ENCODE data around the gene METAP1. TPM values are rescaled to one million over a fixed set of nuclear protein-coding genes. Genes with fewer than 3 reads are reported as not detected.
"Not testable (repeated sequence)": the region's sequence is repeated elsewhere in the genome, so short reads cannot be mapped to it uniquely, and the experiment has no call there.

Gene METAP1
- total and polyA plus RNA-seq, 2 donors (not counting 1 experiment from before 2014, with no cell fraction given), result 20.4 to 40.0 TPM

DNA sequence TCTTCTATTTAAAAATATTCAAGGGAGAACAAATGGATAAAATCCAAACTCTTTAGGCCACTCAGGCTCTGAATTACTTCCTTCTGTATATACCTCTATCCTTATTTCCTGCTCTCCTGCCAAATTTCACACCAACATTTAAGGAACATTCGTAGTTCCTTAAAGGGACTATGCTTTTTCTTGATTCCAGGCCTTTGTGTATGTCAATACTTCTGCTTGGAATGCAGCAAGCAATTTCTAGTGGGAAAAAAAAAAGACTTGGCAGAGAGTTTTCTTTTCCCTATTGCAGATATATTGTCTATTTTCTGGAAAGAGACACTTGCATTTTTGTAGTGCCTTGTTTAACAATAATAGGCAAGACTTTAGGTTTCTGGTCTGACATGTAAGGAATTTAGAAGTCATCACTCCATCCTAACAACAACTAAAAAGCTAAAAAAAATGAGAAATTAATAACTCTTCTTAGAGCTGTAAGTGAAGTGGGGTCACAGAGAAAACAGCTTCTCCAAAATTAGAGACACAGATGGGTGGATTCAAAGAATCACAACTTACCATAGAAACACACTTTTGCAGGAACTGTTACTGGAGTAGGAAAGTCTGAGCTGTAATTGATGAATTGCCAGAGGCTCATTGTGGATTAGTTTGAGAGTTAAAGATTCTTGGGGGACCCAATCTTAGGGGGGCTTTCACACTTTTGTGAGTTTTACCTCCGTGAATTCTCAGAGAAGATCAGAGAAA, 95.1 kb downstream of the METAP1 start:
- Histone ChIP-seq H3K4me3 (ENCODE audit: control extremely low read depth in 1 of 5, extremely low read depth in 1 of 5, insufficient read depth in 1 of 5, low read depth in 2 of 5, low read length in 4 of 5) (no peak overlapping the region), H3K36me3 (replicated peaks in 1 of 2; ENCODE audit: control extremely low read depth in 1 of 2, control insufficient read depth in 1 of 2, extremely low read depth in 1 of 2, insufficient read depth in 2 of 2, low read length in 1 of 2) (no peaks in the 10 kb centered on the region), H3K9ac (ENCODE audit: low read length) (no peak overlapping the region), H3K4me2 (replicated peaks; ENCODE audit: low read depth, low read length, poor library complexity, severe bottlenecking) (no peak overlapping the region), H4K20me1 (ENCODE audit: control insufficient read depth, insufficient read depth, low read length, poor library complexity, severe bottlenecking) (no peaks in the 10 kb centered on the region), H3K27me3 (replicated peaks in 1 of 4; ENCODE audit: control extremely low read depth in 1 of 4, control insufficient read depth in 3 of 4, insufficient read depth in 4 of 4, low read length in 3 of 4) (no peaks in the 10 kb centered on the region), H3K79me2 (ENCODE audit: control insufficient read depth, insufficient read depth, low read length) (peaks cover 47% of the 10 kb centered on the region), H3K27ac (ENCODE audit: low read length in 2 of 2) (no peak overlapping the region), H3K9me3 (ENCODE audit: control extremely low read depth in 1 of 3, control insufficient read depth in 2 of 3, insufficient read depth in 1 of 3, low read length in 2 of 3) (no peaks in the 10 kb centered on the region), H3K4me1 (ENCODE audit: control insufficient read depth in 2 of 2, insufficient read depth in 2 of 2, low read length in 2 of 2) (peaks cover 15 to 25% of the 10 kb centered on the region in 2 donors), H2AFZ (ENCODE audit: insufficient read depth, low read depth, low read length, poor library complexity, severe bottlenecking) (no peak overlapping the region)
- DNase-seq (no peak), ATAC-seq (ENCODE audit: low read depth) (no peak)
- TF ChIP-seq, protein P1, sequence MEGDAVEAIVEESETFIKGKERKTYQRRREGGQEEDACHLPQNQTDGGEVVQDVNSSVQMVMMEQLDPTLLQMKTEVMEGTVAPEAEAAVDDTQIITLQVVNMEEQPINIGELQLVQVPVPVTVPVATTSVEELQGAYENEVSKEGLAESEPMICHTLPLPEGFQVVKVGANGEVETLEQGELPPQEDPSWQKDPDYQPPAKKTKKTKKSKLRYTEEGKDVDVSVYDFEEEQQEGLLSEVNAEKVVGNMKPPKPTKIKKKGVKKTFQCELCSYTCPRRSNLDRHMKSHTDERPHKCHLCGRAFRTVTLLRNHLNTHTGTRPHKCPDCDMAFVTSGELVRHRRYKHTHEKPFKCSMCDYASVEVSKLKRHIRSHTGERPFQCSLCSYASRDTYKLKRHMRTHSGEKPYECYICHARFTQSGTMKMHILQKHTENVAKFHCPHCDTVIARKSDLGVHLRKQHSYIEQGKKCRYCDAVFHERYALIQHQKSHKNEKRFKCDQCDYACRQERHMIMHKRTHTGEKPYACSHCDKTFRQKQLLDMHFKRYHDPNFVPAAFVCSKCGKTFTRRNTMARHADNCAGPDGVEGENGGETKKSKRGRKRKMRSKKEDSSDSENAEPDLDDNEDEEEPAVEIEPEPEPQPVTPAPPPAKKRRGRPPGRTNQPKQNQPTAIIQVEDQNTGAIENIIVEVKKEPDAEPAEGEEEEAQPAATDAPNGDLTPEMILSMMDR (IDR thresholded peaks at IDR 0.05), result no peak
- no peak for TF ChIP-seq EZH2 (IDR thresholded peaks at IDR 0.05; ENCODE audit: borderline replicate concordance, insufficient read depth, low read depth, low read length, poor library complexity, severe bottlenecking)
- H3K27me3 Mint-ChIP-seq, result no peaks in the 10 kb centered on the region
- peak overlapping the region; percentile 64 for H3K4me3 Mint-ChIP-seq
- H3K9me3 Mint-ChIP-seq (ENCODE audit: insufficient read depth), result no peaks in the 10 kb centered on the region
- intact Hi-C loops (cut with micrococcal nuclease), result no loop called here
- WGBS (ENCODE audit: insufficient coverage), result no CpG with 5 or more reads among the region's 2 CpGs
- ChIA-PET CTCF (interaction anchor here (1.2 kb wide), 1 partner anchor 153 kb away, joined by 4 read pairs; no protein-coding TSS in a partner anchor), POLR2A (no interaction called here)
- peaks cover 40% of the 10 kb centered on the region for H3K4me1 Mint-ChIP-seq
- H3K27ac Mint-ChIP-seq, result peak overlapping the region; percentile 76

DNA sequence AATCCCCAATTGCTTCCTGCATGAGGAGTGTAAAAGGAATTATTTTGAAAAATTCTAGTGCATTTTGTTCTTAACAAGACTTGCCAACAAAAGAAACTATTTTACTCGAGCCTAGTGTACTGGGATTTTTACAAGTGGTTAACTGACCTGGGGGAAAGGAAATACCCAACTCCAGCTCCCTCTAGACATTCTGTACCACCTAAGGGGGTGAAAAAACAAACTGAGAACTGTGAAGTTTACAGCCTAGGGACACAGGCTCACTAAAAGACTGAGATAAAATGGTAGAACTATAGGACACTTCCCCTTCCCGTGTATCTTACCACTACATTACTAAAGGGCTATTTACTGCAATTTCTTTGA, 95.7 kb downstream of the METAP1 start:
- no peaks in the 10 kb centered on the region for H3K9me3 Mint-ChIP-seq (ENCODE audit: insufficient read depth)
- no CpG with 5 or more reads among the region's 2 CpGs for WGBS (ENCODE audit: insufficient coverage)
- ChIA-PET POLR2A (no interaction called here), CTCF (interaction anchor here (1.2 kb wide), 1 partner anchor 153 kb away, joined by 4 read pairs; no protein-coding TSS in a partner anchor)
- peaks cover 15 to 25% of the 10 kb centered on the region in 2 donors for H3K4me1 ChIP-seq (ENCODE audit: control insufficient read depth in 2 of 2, insufficient read depth in 2 of 2, low read length in 2 of 2)
- no peak overlapping the region for H3K4me3 Mint-ChIP-seq
- H3K79me2 ChIP-seq (ENCODE audit: control insufficient read depth, insufficient read depth, low read length), result peaks cover 46% of the 10 kb centered on the region
- H3K9ac ChIP-seq (ENCODE audit: low read length), result no peak overlapping the region
- DNase-seq, result no peak
- no peak overlapping the region for H3K4me3 ChIP-seq (ENCODE audit: control extremely low read depth in 1 of 5, extremely low read depth in 1 of 5, insufficient read depth in 1 of 5, low read depth in 2 of 5, low read length in 4 of 5)
- TF ChIP-seq, protein P1 (IDR thresholded peaks at IDR 0.05), result no peak
- no peak for TF ChIP-seq EZH2 (IDR thresholded peaks at IDR 0.05; ENCODE audit: borderline replicate concordance, insufficient read depth, low read depth, low read length, poor library complexity, severe bottlenecking)
- H4K20me1 ChIP-seq (ENCODE audit: control insufficient read depth, insufficient read depth, low read length, poor library complexity, severe bottlenecking), result no peaks in the 10 kb centered on the region
- H3K36me3 ChIP-seq (replicated peaks in 1 of 2; ENCODE audit: control extremely low read depth in 1 of 2, control insufficient read depth in 1 of 2, extremely low read depth in 1 of 2, insufficient read depth in 2 of 2, low read length in 1 of 2), result no peaks in the 10 kb centered on the region
- peaks cover 38% of the 10 kb centered on the region for H3K4me1 Mint-ChIP-seq
- no peak overlapping the region for H3K4me2 ChIP-seq (replicated peaks; ENCODE audit: low read depth, low read length, poor library complexity, severe bottlenecking)
- ATAC-seq (ENCODE audit: low read depth), result no peak
- H3K27ac ChIP-seq (ENCODE audit: low read length in 2 of 2), result no peak overlapping the region
- H3K9me3 ChIP-seq (ENCODE audit: control extremely low read depth in 1 of 3, control insufficient read depth in 2 of 3, insufficient read depth in 1 of 3, low read length in 2 of 3), result no peaks in the 10 kb centered on the region
- no peaks in the 10 kb centered on the region for H3K27me3 Mint-ChIP-seq
- H3K27me3 ChIP-seq (replicated peaks in 1 of 4; ENCODE audit: control extremely low read depth in 1 of 4, control insufficient read depth in 3 of 4, insufficient read depth in 4 of 4, low read length in 3 of 4), result no peaks in the 10 kb centered on the region
- no peak overlapping the region for H2AFZ ChIP-seq (ENCODE audit: insufficient read depth, low read depth, low read length, poor library complexity, severe bottlenecking)
- H3K27ac Mint-ChIP-seq, result no peak overlapping the region
- intact Hi-C loops (cut with micrococcal nuclease), result no loop called here

DNA sequence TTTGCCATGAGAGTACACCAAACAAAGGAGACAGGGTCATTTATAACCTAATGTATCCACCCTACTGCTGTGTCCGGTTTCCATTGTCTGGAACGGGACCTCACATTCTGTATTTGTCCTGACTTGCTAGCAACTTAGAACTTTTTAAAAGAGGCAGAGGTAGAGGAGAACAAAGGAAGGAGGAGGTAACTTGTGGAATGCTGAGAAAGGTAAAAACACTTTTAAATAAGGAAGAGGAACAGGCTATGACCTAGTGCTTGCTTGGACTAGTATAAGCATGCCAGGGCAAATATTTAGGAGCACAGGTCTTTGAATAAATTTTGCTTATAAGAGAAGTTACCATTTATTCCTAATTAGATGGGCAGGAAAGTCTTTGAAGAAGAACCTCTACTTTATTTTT, 96.3 kb downstream of the METAP1 start:
- H3K27me3 Mint-ChIP-seq, POLR2A ChIA-PET: not testable (repeated sequence)
- peaks cover 15 to 22% of the 10 kb centered on the region in 2 donors for H3K4me1 ChIP-seq (ENCODE audit: control insufficient read depth in 2 of 2, insufficient read depth in 2 of 2, low read length in 2 of 2)

More for the DNA sequence above, 96.3 kb downstream of the METAP1 start:
- WGBS (ENCODE audit: insufficient coverage), result no CpG with 5 or more reads among the region's 2 CpGs
- H3K27ac Mint-ChIP-seq; H2AFZ ChIP-seq (ENCODE audit: insufficient read depth, low read depth, low read length, poor library complexity, severe bottlenecking); H3K9ac ChIP-seq (ENCODE audit: low read length); ATAC-seq (ENCODE audit: low read depth); H3K36me3 ChIP-seq (replicated peaks in 1 of 2; ENCODE audit: control extremely low read depth in 1 of 2, control insufficient read depth in 1 of 2, extremely low read depth in 1 of 2, insufficient read depth in 2 of 2, low read length in 1 of 2); H3K27ac ChIP-seq (ENCODE audit: low read length in 2 of 2); H3K4me2 ChIP-seq (replicated peaks; ENCODE audit: low read depth, low read length, poor library complexity, severe bottlenecking); H3K4me3 Mint-ChIP-seq; H3K27me3 ChIP-seq (replicated peaks in 1 of 4; ENCODE audit: control extremely low read depth in 1 of 4, control insufficient read depth in 3 of 4, insufficient read depth in 4 of 4, low read length in 3 of 4); intact Hi-C loops (cut with micrococcal nuclease); CTCF ChIA-PET; H3K9me3 Mint-ChIP-seq (ENCODE audit: insufficient read depth); H3K4me3 ChIP-seq (ENCODE audit: control extremely low read depth in 1 of 5, extremely low read depth in 1 of 5, insufficient read depth in 1 of 5, low read depth in 2 of 5, low read length in 4 of 5); H4K20me1 ChIP-seq (ENCODE audit: control insufficient read depth, insufficient read depth, low read length, poor library complexity, severe bottlenecking); H3K9me3 ChIP-seq (ENCODE audit: control extremely low read depth in 1 of 3, control insufficient read depth in 2 of 3, insufficient read depth in 1 of 3, low read length in 2 of 3); DNase-seq: not testable (repeated sequence)
- peaks cover 40% of the 10 kb centered on the region for H3K79me2 ChIP-seq (ENCODE audit: control insufficient read depth, insufficient read depth, low read length)
- peaks cover 34% of the 10 kb centered on the region for H3K4me1 Mint-ChIP-seq

Data from B cell (primary cell).